Measurements from ENCODE around the gene NEURL3.
"Not testable (repeated sequence)": the region's sequence is repeated elsewhere in the genome, so short reads cannot be mapped to it uniquely, and the experiment has no call there.

NEURL3 gene

DNA sequence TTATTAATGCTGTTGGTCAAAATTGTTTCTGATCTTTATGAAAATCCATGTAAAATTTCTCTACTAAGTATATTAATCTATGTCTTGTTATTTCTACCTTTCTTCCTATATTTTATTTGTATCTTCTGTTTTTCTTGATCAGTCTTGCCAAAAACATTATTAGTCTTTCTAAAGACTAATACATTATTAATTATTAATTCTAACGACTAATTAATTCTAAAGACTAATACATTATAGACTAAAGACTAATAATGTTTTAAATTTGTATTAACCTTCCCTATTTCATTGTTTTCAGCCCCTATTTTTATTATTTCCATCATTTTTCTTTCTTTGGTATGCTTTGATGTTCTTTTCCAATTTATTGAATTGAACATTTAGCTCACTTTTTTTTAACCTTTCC is 27.7 kb downstream of the NEURL3 start:
- no peak for DNase-seq

DNA sequence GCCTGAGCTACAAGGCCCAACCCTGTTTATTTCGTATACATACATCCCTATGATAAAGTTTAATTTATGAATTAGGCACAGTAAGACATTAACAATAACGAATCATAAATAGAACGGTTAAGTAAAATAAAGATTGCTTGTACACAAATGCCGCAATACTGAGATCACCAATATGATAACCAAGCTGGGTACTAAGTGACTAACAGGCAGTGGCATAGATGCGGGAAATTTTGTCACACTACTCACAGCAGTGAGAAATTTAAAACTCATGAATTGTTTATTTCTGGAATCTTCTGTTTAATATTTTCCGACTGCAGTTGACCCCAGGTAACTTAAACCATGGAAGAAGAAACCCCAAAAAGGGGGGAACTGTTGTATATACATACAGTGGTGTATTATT is 33.4 kb downstream of the NEURL3 start:
- DNase-seq = no peak

DNA sequence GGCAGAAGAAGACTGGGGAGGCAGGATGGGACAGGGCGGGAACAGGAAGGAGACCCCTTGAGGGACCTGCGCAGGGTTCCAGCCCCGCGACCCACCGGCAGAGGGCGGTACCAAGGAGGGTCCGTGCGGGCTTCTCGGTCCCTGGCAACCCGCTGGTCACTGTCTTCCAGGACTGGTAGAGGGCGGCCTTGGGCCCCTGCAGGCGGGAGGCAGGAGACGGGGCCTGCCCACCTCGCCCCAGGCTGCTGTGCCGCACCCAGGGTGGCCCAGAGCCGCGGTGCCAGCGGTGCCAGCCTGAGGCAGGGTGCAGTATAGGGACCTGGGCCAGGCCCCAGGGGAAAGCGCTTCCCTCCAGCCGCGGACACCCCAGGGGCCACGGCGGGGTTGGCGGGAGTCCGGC is 34.5 kb downstream of the NEURL3 start:
- no peak for DNase-seq

DNA sequence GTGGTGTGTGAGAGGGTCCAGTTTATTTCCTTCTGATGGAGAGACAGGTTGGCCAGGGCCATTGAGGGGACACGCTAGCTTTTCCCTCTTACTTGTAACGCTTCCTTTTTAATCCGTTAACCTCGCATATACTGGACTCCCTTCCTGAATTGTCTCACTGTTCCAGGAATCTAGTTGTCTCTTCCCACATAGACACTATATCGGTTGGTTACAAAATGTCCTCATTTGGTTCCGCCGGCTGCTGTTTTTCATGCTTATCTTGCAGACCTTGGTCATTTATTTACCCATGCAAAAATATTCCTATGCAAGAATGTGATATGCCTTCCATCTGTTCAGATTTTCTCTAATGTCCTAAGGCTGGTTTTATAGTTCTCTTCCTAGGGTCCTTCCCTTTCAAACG is 35.0 kb downstream of the NEURL3 start:
- DNase-seq = no peak

DNA sequence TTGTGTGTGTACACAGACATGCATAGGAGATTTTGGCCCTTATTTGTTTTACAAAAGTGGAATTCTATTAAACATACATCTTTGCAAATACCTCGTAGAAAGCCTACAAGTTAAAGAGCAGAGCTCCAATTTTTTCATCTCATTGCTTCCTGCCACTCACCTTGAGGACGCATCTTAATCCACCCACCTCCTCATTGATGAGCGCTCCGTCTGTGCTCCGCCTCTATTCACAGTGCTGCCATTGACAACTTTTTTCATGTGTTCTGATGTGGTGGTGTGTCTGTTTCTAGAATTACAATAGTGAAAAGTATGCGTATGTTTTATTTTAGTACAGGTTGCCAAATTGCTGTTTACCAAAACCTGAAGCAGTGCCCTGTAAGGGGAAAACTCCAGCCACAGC is 36.3 kb downstream of the NEURL3 start:
- DNase-seq = no peak

DNA sequence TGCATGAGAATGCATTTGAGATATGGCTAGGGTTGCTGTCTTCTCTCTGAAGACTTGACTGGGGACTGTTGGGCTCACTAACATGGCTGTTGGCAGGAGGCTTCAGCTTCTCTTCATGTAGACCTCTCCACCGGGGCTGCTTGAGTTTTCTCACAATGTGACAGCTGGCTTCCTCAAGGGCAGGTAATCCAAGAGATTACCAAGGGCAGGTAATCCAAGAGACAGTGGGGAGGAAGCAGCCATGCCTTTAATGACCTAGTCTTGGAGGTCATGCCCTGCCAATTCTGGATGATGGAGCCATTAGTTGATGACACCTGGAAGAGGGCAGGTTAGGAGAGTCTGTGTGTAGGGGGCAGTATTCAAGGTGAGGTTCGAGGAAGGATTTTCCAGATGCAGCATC is 40.5 kb downstream of the NEURL3 start:
- no peak for DNase-seq

DNA sequence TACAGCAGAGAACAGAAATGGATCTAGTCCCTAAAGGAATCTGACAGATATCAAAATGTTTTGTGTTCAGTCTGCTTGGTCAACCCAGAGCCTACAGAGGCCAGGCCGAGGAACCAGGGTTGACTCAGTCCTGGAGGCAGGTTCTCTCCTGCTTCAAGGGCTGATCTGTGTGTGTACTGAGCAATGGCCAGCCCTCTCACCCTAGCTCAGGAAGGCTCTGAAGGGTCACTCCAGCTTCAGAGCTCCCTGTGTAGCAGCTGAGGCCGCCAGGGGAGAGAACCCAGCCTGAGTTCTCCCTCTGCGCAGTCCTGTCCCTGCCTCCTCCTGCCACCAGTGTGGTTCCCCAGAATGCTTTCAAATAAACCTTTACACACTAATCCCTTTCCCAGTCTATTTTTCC is 41.1 kb downstream of the NEURL3 start:
- DNase-seq = no peak

DNA sequence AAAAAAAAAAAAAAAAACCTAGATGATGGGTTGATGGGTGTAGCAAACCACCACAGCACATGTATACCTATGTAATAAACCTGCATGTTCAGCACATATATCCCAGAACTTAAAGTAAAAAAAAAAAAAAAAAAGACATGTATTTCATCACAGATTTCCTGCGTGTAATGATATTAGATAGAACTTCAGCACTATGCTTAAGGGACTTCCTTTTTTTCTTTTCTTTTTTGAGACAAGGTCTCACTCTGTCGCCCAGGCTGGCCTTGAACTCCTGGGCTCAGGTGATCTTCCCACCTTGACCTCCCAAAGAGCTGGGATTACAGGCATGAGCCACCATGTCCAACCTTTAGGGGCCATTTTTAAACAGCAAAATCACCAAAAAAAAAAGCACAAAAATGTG is 42.0 kb downstream of the NEURL3 start:
- DNase-seq = no peak

DNA sequence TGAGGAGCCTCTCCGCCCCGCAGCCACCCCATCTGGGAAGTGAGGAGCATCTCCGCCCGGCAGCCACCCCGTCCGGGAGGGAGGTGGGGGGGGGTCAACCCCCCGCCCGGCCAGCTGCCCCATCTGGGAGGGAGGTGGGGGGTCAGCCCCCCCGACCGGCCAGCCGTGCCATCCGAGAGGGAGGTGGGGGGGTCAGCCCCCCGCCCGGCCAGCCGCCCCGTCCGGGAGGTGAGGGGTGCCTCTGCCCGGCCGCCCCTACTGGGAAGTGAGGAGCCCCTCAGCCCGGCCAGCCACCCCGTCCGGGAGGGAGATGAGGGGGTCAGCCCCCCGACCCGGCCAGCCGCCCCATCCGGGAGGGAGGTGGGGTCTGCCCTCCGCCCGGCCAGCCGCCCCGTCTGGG is 43.5 kb downstream of the NEURL3 start:
- not testable (repeated sequence) for DNase-seq

DNA sequence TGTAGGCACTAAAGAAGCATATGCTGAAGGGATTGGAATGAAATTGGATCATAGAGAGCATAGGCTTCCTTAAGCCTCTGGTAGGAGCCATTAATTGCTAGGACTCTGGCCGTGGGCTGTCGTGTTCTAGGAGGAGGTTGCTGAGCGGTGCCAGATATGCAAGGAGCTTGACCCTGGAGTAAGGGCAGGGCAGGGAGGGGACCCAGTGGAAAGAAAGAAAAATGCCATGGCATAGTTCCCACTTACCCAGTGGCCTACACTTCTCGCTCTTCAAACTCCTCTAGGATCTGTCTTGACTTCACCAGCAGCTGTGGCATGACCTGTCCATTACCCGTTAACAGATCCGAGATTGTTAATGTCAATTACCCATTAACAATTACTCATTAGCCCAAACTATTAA is 53.1 kb downstream of the NEURL3 start:
- DNase-seq = no peak

DNA sequence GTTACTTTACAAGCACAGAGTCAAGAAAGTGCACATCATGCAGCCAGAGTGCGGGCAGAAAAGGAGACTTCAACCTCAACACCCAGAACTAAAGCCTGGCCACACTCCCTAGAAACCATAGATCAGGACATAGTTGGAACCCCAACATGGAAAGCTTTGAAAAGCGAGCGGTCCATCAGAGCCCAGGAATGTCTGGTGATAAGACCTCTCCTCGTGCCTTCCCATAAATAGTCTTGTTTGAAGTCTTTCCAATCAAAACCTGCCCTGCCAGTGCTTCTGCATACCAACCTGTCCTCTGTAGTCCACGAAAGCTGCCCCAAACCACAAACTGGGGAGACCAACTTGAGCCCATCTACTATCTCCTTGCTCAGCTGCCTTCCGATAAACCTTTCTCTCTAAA is 55.5 kb downstream of the NEURL3 start:
- no peak for DNase-seq

DNA sequence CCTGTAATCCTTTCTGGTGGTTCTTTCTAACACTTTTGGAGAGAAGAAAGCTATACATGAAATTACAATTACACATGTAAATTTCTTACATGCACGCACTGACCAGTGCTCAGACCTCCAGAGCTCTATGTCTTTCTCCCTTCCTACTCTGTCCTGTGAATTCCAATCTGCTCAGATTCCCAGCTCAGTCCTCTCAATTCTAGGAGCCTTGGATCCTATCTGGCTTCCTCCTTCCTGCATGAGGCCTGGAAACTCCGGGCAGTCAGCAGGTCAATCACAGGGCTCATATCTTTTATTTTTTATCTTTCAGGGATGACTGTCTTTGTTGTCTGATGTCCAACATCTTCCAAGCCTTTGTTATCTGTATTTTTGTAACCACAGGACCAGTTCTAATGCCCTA is 56.0 kb downstream of the NEURL3 start:
- DNase-seq = no peak

DNA sequence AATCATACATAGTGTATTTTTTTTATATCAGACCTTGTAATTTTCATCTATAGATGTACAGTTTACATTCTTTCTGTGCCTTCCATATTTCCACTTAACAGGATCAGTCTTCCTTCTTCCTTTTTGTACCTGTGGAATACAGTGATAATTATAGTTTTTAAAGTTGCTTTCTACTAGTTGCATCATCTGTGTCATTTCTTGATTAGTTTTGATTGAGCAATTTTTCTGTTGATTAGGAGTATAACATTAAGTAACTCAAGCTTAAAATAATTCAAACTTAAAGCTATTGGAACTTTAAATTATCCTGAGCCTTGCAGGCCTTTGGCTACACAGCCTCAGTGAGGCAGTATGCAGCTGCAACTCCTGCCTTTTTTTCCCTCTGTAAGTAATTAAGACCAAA is 57.4 kb downstream of the NEURL3 start:
- DNase-seq = no peak
